Adrenal gland (tissue), 12 donors: ENCODE data around the gene KAZN. TPM values are rescaled to one million over a fixed set of nuclear protein-coding genes. Genes with fewer than 3 reads are reported as not detected.

Experiments used
- DNase-seq, 7 donors: peaks; one replicate each; pipeline ENCODE4 v3.0.0-alpha.2; 2019 to 2020
- H3K27ac ChIP-seq, 5 donors: fragments of 200-600 bp; sonication (generic) in 4 of 5; 1 replicate in 3 of 5; 2 replicates in 2 of 5; pipeline versions ENCODE4 v1.5.1 to v1.8.0; 2016 to 2020; ENCODE audit warnings: mild to moderate bottlenecking in 1 of 5
- H3K27me3 ChIP-seq: fragments of 200-600 bp; 2 replicates; pipeline ENCODE4 v1.8.0; 2021
- H3K36me3 ChIP-seq, 2 donors: fragments of 200-600 bp; replicated peaks in 1 of 2; 1 replicate in 1 of 2; 2 replicates in 1 of 2; pipeline versions ENCODE4 v1.5.1 to v1.8.0; 2018 to 2022
- H3K4me1 ChIP-seq, 2 donors: fragments of 200-600 bp; replicated peaks in 1 of 2; 1 replicate in 1 of 2; 2 replicates in 1 of 2; pipeline versions ENCODE4 v1.5.1 to v1.8.0; 2018 to 2021
- H3K4me3 ChIP-seq, 4 donors: fragments of 200-600 bp; sonication (generic) in 3 of 4; one replicate each; pipeline ENCODE4 v1.5.1; 2016 to 2018
- H3K9me3 ChIP-seq, 3 donors: fragments of 200-600 bp; sonication (generic) in 1 of 3; replicated peaks in 1 of 3; 1 replicate in 2 of 3; 2 replicates in 1 of 3; pipeline versions ENCODE4 v1.5.1 to v1.8.0; 2016 to 2021
- POLR2A ChIP-seq, 2 donors: fragments of 450-650 bp; IDR thresholded peaks; one replicate each; pipeline ENCODE4 v1.6.1; 2017; ENCODE audit warnings: antibody characterized with exemption in 2 of 2, mild to moderate bottlenecking in 2 of 2, moderate library complexity in 1 of 2
- WGBS, 4 donors: extraction: QIAGEN DNeasy Blood & Tissue Kit in 2 of 4; methylation state at CpG; one replicate each; pipeline versions ENCODE4 v1.1.5 to v1.1.7; 2013 to 2017; 5-methylcytosine and 5-hydroxymethylcytosine counted together
- intact Hi-C, 2 donors: fragments of 100-400 bp; cut with DNase I; formaldehyde crosslinking; loops; one replicate each; pipeline versions ENCODE4 v1.14.1 to v1.15.0; 2022 to 2023
- polyA plus RNA-seq, 3 donors: library from polyadenylated mRNA; stranded (reverse); fragments of 200-250 nt in 2 of 3; fragments of 350-450 nt in 1 of 3; fragmentation: Illumina TruSeq in 1 of 3; extraction: RNeasy Lipid Tissue Mini Kit (QIAGEN cat#74804) in 1 of 3; gene quantifications; one replicate each; pipeline ENCODE4 v1.2.3, GENCODE V29; 2013 to 2014
- total RNA-seq, 9 donors: library from RNA; depleted of rRNA in 4 of 9; stranded (reverse); fragments of >200 nt in 4 of 9; fragments of 120-200 nt in 1 of 9; fragmentation: NEBNext Ultra II Directional in 1 of 9; extraction: Animal tissue kit (Norgen Biotek cat#: 25700) in 1 of 9; gene quantifications; one replicate each; pipeline versions ENCODE4 v1.1.0 to v1.2.4, GENCODE V29; 2013 to 2023
- TF ChIP-seq, protein P1 (sequence below), 6 experiments: fragments of 450-650 bp in 4 of 6; fragments of 200-600 bp in 2 of 6; sonication (generic) in 1 of 6; IDR thresholded peaks; 1 replicate in 5 of 6; 2 replicates in 1 of 6; pipeline versions ENCODE4 v1.5.1 to v1.8.0; 2016 to 2021; ENCODE audit warnings: antibody characterized with exemption in 6 of 6, mild to moderate bottlenecking in 2 of 6, moderate library complexity in 1 of 6
- donor health status: healthy with polysubstance abuse.
- donor health status: Bipolar disorder and iron deficiency.
- donor health status: DM: yes; HTN: yes; CAD: no.
- donor health status: DM: no; HTN: no; CAD: no.
- donor health status: DM: no; HTN: no; CAD: no.
- donor health status: DM: yes; HTN: yes; CAD: no.

KAZN gene
- total and polyA plus RNA-seq, 12 donors: 5.9 to 63.4 (median 29.5) TPM

DNA sequence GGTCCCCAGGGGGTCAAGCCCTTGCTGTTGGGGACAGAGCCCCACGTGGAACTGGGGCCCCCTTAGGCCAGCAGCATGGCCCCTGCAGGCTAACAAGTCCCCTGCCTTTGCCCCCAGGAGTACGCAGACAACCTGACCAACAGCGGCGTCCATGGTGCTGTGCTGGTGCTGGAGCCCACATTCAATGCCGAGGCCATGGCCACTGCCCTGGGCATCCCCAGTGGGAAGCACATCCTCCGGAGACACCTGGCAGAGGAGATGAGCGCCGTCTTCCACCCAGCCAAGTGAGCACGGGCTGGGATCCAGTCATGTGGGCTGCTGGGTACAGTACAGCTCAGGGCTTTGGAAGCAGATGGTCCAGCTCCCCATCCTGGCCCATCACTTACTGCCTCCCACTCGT, 505.4 kb downstream of the KAZN start:
- WGBS, 4 donors: 63 to 90% (median 81%) methylated on average over 1 to 10 of the region's 10 CpGs
- Histone ChIP-seq H3K27ac (no peak overlapping the region), H3K9me3 (no peaks in the 10 kb centered on the region), H3K36me3 (no peaks in the 10 kb centered on the region), H3K27me3 (peaks cover 3% of the 10 kb centered on the region), H3K4me1 (no peaks in the 10 kb centered on the region), H3K4me3 (no peak overlapping the region)
- TF ChIP-seq, protein P1, sequence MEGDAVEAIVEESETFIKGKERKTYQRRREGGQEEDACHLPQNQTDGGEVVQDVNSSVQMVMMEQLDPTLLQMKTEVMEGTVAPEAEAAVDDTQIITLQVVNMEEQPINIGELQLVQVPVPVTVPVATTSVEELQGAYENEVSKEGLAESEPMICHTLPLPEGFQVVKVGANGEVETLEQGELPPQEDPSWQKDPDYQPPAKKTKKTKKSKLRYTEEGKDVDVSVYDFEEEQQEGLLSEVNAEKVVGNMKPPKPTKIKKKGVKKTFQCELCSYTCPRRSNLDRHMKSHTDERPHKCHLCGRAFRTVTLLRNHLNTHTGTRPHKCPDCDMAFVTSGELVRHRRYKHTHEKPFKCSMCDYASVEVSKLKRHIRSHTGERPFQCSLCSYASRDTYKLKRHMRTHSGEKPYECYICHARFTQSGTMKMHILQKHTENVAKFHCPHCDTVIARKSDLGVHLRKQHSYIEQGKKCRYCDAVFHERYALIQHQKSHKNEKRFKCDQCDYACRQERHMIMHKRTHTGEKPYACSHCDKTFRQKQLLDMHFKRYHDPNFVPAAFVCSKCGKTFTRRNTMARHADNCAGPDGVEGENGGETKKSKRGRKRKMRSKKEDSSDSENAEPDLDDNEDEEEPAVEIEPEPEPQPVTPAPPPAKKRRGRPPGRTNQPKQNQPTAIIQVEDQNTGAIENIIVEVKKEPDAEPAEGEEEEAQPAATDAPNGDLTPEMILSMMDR (IDR thresholded peaks at IDR 0.05): no peak
- TF ChIP-seq POLR2A (IDR thresholded peaks at IDR 0.05): no peak
- intact Hi-C loops: loop anchor here in 1 of 2 donors (10.0 kb wide), 1 partner anchor 329 kb away; no protein-coding TSS in a partner anchor
- no peak for DNase-seq

DNA sequence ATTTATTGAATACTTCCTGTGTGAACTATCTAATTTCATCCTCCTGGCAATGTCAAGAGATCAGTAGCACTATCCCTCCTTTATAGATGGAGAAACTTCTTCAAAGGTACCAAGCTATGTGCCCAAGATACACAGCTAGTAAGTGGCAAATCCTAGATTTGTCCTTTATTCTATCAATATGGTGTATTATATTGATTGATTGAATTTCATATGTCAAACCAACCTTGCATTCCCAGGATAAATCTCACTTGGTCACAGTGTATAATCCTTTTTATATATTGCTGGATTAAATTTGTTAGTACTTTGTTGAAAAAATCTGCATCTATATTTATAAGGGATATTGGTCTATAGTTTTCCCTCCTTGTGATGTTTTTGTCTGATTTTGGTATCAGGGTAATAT, 506.3 kb downstream of the KAZN start:
- TF ChIP-seq, protein P1 (IDR thresholded peaks at IDR 0.05): no peak
- TF ChIP-seq POLR2A (IDR thresholded peaks at IDR 0.05): no peak
- no peak for DNase-seq
- no peak overlapping the region for H3K4me3 ChIP-seq
- H3K36me3 ChIP-seq: no peaks in the 10 kb centered on the region
- no peaks in the 10 kb centered on the region for H3K4me1 ChIP-seq
- H3K9me3 ChIP-seq: no peaks in the 10 kb centered on the region
- intact Hi-C loops: loop anchor here in 1 of 2 donors (10.0 kb wide), 1 partner anchor 330 kb away; no protein-coding TSS in a partner anchor
- peaks cover 3% of the 10 kb centered on the region for H3K27me3 ChIP-seq
- H3K27ac ChIP-seq: no peak overlapping the region

DNA sequence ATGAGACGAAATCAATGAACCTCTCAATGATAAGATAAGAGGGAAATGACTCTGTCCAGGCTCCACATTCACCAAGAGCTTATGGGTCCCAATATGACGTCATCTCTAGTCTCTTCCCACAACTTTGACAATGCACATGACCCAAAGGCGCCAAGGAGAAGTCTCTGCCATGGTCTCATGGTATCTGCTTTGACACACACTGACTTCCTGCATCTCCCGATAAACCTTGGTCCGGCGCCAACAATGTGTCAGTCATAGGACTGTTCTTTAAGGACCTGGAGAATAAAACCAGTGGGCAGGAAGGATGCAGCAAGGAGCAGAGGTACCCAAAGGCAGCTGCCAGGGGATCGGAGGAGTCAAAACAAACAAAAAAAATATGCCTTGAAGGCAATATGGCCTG, 508.1 kb downstream of the KAZN start:
- H3K4me1 ChIP-seq: no peaks in the 10 kb centered on the region
- no peaks in the 10 kb centered on the region for H3K27me3 ChIP-seq
- TF ChIP-seq POLR2A (IDR thresholded peaks at IDR 0.05): no peak
- TF ChIP-seq, protein P1 (IDR thresholded peaks at IDR 0.05): no peak
- H3K4me3 ChIP-seq: no peak overlapping the region
- intact Hi-C loops: loop anchor here in 1 of 2 donors (10.0 kb wide), 1 partner anchor 332 kb away; no protein-coding TSS in a partner anchor
- no peaks in the 10 kb centered on the region for H3K9me3 ChIP-seq
- peak in 4 of 7 donors; percentile 44 to 74 (median 68) for DNase-seq
- WGBS, 4 donors: 32 to 41% (median 36%) methylated on average over 7 of the region's 7 CpGs
- H3K27ac ChIP-seq: no peak overlapping the region
- no peaks in the 10 kb centered on the region for H3K36me3 ChIP-seq

DNA sequence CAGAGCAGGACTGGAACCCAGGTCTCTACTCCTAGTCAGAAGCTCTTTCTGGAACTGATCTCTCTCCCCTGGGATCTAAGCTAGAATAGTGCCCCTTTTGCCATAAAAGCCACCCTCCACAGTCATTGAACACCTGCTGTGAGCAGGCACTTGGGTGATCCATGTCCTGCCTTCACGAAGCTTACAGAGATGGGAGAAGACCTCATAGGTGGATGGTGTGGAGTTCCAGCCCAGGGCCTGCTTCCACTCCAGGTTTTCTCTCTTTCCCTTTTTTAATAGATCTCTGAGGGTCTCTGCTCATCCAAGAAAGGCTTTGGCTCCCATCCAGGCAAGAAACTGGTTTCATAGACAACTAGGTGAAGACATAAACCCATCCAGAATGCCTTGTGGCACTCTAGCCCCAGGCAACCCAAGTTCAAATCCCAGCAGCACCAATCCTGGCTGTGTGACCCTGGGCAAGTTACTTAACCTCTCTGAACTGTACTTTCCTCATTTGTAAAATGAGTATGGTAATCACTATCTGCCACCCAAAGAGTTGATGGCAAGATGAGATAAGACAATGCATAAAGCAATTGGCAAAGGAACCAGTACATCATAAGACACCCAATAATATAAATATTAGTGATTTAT, 508.7 kb downstream of the KAZN start:
- Histone ChIP-seq H3K27ac (no peak overlapping the region), H3K36me3 (no peaks in the 10 kb centered on the region), H3K9me3 (no peaks in the 10 kb centered on the region), H3K27me3 (no peaks in the 10 kb centered on the region), H3K4me3 (no peak overlapping the region), H3K4me1 (no peaks in the 10 kb centered on the region)
- 80 to 100% (median 95%) methylated on average over 1 of the region's 1 CpG for WGBS, 4 donors
- TF ChIP-seq POLR2A (IDR thresholded peaks at IDR 0.05): no peak
- TF ChIP-seq, protein P1 (IDR thresholded peaks at IDR 0.05): no peak
- intact Hi-C loops: loop anchor here in 1 of 2 donors (10.0 kb wide), 1 partner anchor 332 kb away; no protein-coding TSS in a partner anchor
- DNase-seq: no peak
